ENCODE results near the gene HOXA7. TPM values are rescaled to one million over a fixed set of nuclear protein-coding genes. Genes with fewer than 3 reads are reported as not detected.

Gene HOXA7
- total RNA-seq, 1 experiment from 2014 or later, result not detected

DNA sequence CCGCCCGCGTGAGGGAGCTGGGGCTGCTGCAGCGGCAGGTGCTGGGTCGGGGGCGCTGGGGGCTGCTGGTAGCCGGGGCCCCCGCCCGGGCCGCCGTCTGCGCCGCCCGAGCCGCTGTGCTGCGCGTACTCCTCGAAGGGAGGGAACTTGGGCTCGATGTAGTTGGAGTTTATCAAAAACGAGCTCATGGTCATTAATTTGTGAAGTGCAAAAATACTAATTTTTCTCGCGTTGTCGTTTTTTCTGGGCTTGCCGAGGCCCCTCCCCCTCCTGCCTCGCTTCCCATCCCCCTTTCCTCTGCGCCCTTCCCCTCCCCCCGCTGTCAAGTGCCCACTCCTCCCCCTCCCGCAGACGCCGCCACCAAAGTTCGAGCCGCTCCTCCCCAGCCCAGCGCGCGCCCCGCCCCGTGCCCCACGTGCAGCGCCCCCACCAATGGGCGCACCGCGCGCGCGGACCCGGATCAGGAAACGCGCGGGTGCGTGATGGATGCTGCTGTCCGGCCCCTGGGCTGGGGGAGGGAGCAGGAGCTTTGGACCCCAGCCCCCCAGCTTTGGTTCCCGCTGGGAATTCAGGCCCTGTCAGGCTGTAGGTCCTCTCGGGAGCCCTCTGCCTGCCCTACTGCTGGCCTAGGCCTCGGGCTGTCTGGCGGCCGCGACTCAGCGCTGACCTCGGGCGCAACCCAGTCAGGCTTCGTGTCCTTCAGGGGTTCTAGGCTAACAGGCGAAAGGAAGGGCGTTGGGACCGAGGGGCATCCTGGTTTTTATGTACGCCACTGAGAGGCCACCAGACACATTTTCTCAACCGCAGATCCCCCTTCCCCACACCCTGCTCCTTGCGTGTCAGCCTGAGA lies 25.7 kb downstream of the HOXA7 start, which contains the start of gene HOXA4:
TSS of gene HOXA4 (minus strand) at position 218 of the 850 bp plus-strand sequence. CDS start at position 194, 24 bp downstream.
- no peak for TF ChIP-seq EZH2 (IDR thresholded peaks at IDR 0.05; ENCODE audit: low read depth)
- TF ChIP-seq CTCF (conservative IDR thresholded peaks at IDR 0.05), result no peak
- intact Hi-C loops (cut with micrococcal nuclease; ENCODE audit: unreplicated experiment), result no loop called here
- H3K9me3 ChIP-seq (ENCODE audit: insufficient read depth, low read depth), result no peaks in the 10 kb centered on the region
- no TSS peak for BruUV-seq (replicated peaks)
- no peak within 1 kb of the TSS for H3K27ac ChIP-seq
- ChIA-PET POLR2A (ENCODE audit: unreplicated experiment) (no interaction called here), CTCF (interaction anchor here (0.8 kb wide), 1 partner anchor 277 kb away, joined by 4 read pairs; no protein-coding TSS in a partner anchor)
- H3K36me3 ChIP-seq (ENCODE audit: low read depth), result no peaks in the 10 kb centered on the region
- H2AFZ ChIP-seq, result no peak within 1 kb of the TSS
- H3F3A ChIP-seq (ENCODE audit: insufficient read depth, low read depth), result peaks cover 23% of the 10 kb centered on the region
- no peaks in the 10 kb centered on the region for H3K9me2 ChIP-seq (ENCODE audit: insufficient read depth)
- H3K27me3 ChIP-seq (ENCODE audit: insufficient read depth, low read depth), result no peaks in the 10 kb centered on the region
- H3K79me2 ChIP-seq (ENCODE audit: low read depth), result no peaks in the 10 kb centered on the region
- no peak within 1 kb of the TSS for H3K4me2 ChIP-seq
- no peak for DNase-seq
- H3K4me1 ChIP-seq (replicated peaks; ENCODE audit: insufficient read depth), result peaks cover 34% of the 10 kb centered on the region
- H3K4me3 ChIP-seq, result no peak within 1 kb of the TSS
- H4K20me1 ChIP-seq (ENCODE audit: insufficient read depth), result no peaks in the 10 kb centered on the region

- intact Hi-C loops (cut with micrococcal nuclease; ENCODE audit: unreplicated experiment), result no loop called here
- Histone ChIP-seq H3F3A (ENCODE audit: insufficient read depth, low read depth) (peaks cover 16% of the 10 kb centered on the region), H3K4me3 (no peak overlapping the region), H3K9me2 (ENCODE audit: insufficient read depth) (no peaks in the 10 kb centered on the region), H4K20me1 (ENCODE audit: insufficient read depth) (no peaks in the 10 kb centered on the region), H3K4me1 (replicated peaks; ENCODE audit: insufficient read depth) (peaks cover 25% of the 10 kb centered on the region), H3K27me3 (ENCODE audit: insufficient read depth, low read depth) (no peaks in the 10 kb centered on the region), H3K9me3 (ENCODE audit: insufficient read depth, low read depth) (no peaks in the 10 kb centered on the region), H3K4me2 (no peak overlapping the region), H3K79me2 (ENCODE audit: low read depth) (no peaks in the 10 kb centered on the region), H2AFZ (no peak overlapping the region), H3K36me3 (ENCODE audit: low read depth) (no peaks in the 10 kb centered on the region), H3K27ac (no peak overlapping the region)
- no peak for DNase-seq
- no TSS peak for BruUV-seq (replicated peaks)
- POLR2A ChIA-PET (ENCODE audit: unreplicated experiment), result no interaction called here
- TF ChIP-seq CTCF (conservative IDR thresholded peaks at IDR 0.05) (no peak), EZH2 (IDR thresholded peaks at IDR 0.05; ENCODE audit: low read depth) (no peak)
- CTCF ChIA-PET, result no interaction called here
Measured at GRCh38 chr7:27129729-27130539, 26.5 kb downstream of the HOXA7 start.

DNA sequence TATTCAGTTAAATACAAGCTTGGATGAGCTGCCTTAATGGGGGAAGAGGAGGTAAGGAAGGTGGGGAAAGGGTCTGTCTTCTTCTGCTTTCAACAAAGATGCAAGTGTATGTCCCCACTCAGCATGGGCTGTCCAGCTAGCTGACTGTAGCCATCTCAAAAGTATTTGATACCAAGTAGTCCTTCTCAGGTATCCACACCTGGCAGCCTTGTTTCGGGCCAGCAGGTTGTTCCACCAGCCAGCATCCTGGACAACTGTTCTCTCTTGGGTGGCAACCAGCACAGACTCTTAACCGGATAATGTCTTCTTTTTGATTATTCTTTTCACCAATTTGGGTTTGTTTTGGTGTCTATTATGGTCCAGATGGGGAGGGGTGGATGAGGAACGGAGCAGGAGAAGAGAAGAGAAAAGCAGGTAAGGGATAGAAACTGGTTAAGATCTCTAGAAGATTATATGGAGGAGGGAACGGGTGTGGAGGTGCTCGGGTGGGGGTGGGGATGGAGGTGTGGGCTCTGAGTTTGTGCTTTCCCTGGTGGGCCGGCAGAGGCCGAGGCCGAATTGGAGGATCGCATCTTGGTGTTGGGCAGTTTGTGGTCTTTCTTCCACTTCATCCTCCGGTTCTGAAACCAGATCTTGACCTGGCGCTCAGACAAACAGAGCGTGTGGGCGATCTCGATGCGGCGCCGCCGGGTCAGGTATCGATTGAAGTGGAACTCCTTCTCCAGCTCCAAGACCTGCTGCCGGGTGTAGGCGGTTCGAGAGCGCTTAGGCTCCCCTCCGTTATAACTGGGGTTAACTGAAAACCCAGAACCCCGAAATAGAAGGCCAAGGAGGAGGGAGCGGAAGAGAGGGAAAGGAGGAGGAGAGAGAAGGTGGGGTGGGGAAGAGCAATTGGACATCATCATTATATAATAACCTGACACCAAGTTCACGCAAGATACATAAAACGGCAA lies 27.4 kb downstream of the HOXA7 start:
- no peaks in the 10 kb centered on the region for H3K27me3 ChIP-seq (ENCODE audit: insufficient read depth, low read depth)

More for the DNA sequence above, 27.4 kb downstream of the HOXA7 start:
- Histone ChIP-seq H2AFZ (no peak overlapping the region), H3K9me2 (ENCODE audit: insufficient read depth) (no peaks in the 10 kb centered on the region), H3K4me3 (no peak overlapping the region), H3F3A (ENCODE audit: insufficient read depth, low read depth) (peaks cover 8% of the 10 kb centered on the region; the same call in 1 of the 2 replicates), H3K27ac (no peak overlapping the region), H3K79me2 (ENCODE audit: low read depth) (no peaks in the 10 kb centered on the region), H3K9me3 (ENCODE audit: insufficient read depth, low read depth) (no peaks in the 10 kb centered on the region), H4K20me1 (ENCODE audit: insufficient read depth) (no peaks in the 10 kb centered on the region), H3K4me1 (replicated peaks; ENCODE audit: insufficient read depth) (peaks cover 17% of the 10 kb centered on the region), H3K4me2 (no peak overlapping the region), H3K36me3 (ENCODE audit: low read depth) (no peaks in the 10 kb centered on the region)
- no peak for TF ChIP-seq EZH2 (IDR thresholded peaks at IDR 0.05; ENCODE audit: low read depth)
- TF ChIP-seq CTCF (conservative IDR thresholded peaks at IDR 0.05), result no peak
- BruUV-seq (replicated peaks), result no TSS peak
- intact Hi-C loops (cut with micrococcal nuclease; ENCODE audit: unreplicated experiment), result no loop called here
- POLR2A ChIA-PET (ENCODE audit: unreplicated experiment), result no interaction called here
- CTCF ChIA-PET, result interaction anchor here (0.6 kb wide), 1 partner anchor 447 kb away, joined by 3 read pairs; no protein-coding TSS in a partner anchor
- DNase-seq, result no peak
